KMS-11 (cell line): ENCODE measurements around the gene OPRM1.
"Not testable (repeated sequence)": the region's sequence is repeated elsewhere in the genome, so short reads cannot be mapped to it uniquely, and the experiment has no call there.

Source experiments
- H2AFZ ChIP-seq: fragments of 200-600 bp; sonication (generic); 2 replicates; pipeline ENCODE4 v1.6.1; 2016; ENCODE audit warnings: antibody characterized with exemption, mixed run types, low read depth
- H3K27ac ChIP-seq: fragments of 200-600 bp; sonication (generic); 2 replicates; pipeline ENCODE4 v1.6.1; 2016; ENCODE audit warnings: mild to moderate bottlenecking, mixed run types
- H3K27me3 ChIP-seq: fragments of 200-600 bp; sonication (generic); 2 replicates; pipeline ENCODE4 v1.6.1; 2017; ENCODE audit warnings: mild to moderate bottlenecking, low read depth, mixed run types, moderate library complexity; ENCODE audit not compliant: insufficient read depth
- H3K36me3 ChIP-seq: fragments of 200-600 bp; sonication (generic); 2 replicates; pipeline ENCODE4 v1.6.1; 2017; ENCODE audit warnings: mild to moderate bottlenecking, mixed run types; ENCODE audit not compliant: insufficient read depth
- H3K4me1 ChIP-seq: fragments of 200-600 bp; sonication (generic); 2 replicates; pipeline ENCODE4 v1.6.1; 2016; ENCODE audit warnings: mild to moderate bottlenecking, low read depth, mixed run types; ENCODE audit not compliant: poor library complexity, severe bottlenecking
- H3K4me2 ChIP-seq: fragments of 200-600 bp; sonication (generic); 2 replicates; pipeline ENCODE4 v1.7.0; 2016; ENCODE audit warnings: mild to moderate bottlenecking, mixed run types
- H3K4me3 ChIP-seq: fragments of 200-600 bp; sonication (generic); IDR thresholded peaks from 2 replicates; pipeline ENCODE4 v1.6.1; 2017; ENCODE audit warnings: low read depth, low read length, mixed read lengths; ENCODE audit not compliant: insufficient read depth
- H3K79me2 ChIP-seq: fragments of 200-600 bp; sonication (generic); 2 replicates; pipeline ENCODE4 v1.6.1; 2016; ENCODE audit warnings: low read depth, mixed run types; ENCODE audit not compliant: insufficient read depth
- H3K9ac ChIP-seq: fragments of 200-600 bp; sonication (generic); 2 replicates; pipeline ENCODE4 v1.6.1; 2016; ENCODE audit warnings: mild to moderate bottlenecking, mixed run types
- H4K20me1 ChIP-seq: fragments of 200-600 bp; sonication (generic); 2 replicates; pipeline ENCODE4 v1.6.1; 2016; ENCODE audit warnings: mild to moderate bottlenecking, mixed run types; ENCODE audit not compliant: insufficient read depth
- TF ChIP-seq, protein P1 (sequence below): fragments of 200-600 bp; sonication (generic); conservative IDR thresholded peaks from 2 replicates; pipeline ENCODE4 v1.6.1; 2017; ENCODE audit warnings: low read depth, mild to moderate bottlenecking, antibody characterized with exemption, low read length, moderate library complexity, mixed read lengths

Gene OPRM1

DNA sequence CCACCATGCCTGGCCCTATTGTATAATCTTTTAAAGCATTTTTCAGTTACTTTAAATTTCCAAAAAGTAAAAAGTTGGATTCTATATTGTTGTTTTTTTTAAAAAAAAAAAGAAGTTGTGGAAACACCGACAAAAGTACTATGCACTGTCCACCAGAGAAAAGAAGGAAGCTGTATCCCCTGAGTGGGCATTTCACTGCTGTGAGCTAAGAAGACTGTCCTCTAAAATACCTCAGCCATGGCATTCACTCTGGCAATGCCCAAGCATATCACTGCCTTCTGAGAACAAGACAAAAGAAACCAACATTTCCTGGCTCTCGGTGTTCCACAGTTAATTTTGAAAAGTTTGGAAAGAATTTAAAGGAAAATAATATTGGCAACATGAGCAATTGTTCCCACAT lies 199.8 kb downstream of the OPRM1 start:
- Histone ChIP-seq H3K4me2 (no peak overlapping the region), H2AFZ (no peak overlapping the region), H3K27ac (no peak overlapping the region), H3K36me3 (no peaks in the 10 kb centered on the region), H3K79me2 (no peaks in the 10 kb centered on the region), H3K9ac (no peak overlapping the region), H3K4me3 (no peak overlapping the region), H3K27me3 (no peaks in the 10 kb centered on the region), H3K4me1 (no peaks in the 10 kb centered on the region), H4K20me1 (no peaks in the 10 kb centered on the region)
- TF ChIP-seq, protein P1, sequence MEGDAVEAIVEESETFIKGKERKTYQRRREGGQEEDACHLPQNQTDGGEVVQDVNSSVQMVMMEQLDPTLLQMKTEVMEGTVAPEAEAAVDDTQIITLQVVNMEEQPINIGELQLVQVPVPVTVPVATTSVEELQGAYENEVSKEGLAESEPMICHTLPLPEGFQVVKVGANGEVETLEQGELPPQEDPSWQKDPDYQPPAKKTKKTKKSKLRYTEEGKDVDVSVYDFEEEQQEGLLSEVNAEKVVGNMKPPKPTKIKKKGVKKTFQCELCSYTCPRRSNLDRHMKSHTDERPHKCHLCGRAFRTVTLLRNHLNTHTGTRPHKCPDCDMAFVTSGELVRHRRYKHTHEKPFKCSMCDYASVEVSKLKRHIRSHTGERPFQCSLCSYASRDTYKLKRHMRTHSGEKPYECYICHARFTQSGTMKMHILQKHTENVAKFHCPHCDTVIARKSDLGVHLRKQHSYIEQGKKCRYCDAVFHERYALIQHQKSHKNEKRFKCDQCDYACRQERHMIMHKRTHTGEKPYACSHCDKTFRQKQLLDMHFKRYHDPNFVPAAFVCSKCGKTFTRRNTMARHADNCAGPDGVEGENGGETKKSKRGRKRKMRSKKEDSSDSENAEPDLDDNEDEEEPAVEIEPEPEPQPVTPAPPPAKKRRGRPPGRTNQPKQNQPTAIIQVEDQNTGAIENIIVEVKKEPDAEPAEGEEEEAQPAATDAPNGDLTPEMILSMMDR = no peak

DNA sequence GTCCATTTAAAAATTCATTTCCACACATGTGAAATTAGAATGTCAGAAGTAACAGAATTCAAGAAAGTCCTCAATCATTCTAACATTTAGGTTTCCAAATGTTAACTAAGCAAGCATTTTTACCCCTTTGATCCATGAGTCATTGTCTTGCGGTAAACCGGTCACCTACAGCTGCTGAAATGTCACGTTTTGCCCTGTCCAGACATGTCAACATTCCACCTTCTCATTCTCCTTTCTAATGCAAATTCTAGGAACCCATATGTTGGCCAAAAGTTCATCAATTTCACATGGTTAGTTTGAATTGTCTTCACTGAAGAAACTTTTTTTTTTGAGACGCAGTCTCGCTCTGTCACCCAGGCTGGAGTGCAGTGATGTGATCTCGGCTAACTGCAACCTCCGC lies 200.4 kb downstream of the OPRM1 start:
- TF ChIP-seq, protein P1 = no peak
- Histone ChIP-seq H3K4me1 (no peaks in the 10 kb centered on the region), H3K36me3 (no peaks in the 10 kb centered on the region), H4K20me1 (no peaks in the 10 kb centered on the region), H3K9ac (no peak overlapping the region), H3K4me3 (no peak overlapping the region), H3K27ac (no peak overlapping the region), H2AFZ (no peak overlapping the region), H3K4me2 (no peak overlapping the region), H3K79me2 (no peaks in the 10 kb centered on the region), H3K27me3 (no peaks in the 10 kb centered on the region)

DNA sequence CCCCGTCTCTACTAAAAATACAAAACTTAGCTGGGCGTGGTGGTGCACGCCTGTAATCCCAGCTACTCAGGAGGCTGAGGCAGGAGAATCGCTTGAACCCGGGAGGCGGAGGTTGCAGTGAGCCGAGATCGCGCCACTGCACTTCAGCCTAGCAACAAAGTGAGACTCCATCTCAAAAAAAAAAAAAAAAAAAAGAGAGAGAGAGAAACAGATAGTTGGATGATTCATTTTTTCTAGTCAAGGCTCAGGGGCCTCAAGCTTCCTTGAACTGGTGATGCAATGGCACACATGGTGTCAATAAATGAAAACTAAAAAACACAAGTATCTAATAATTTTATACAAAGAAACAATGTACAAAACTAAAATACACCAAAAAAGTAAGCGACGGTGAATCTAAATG lies 202.0 kb downstream of the OPRM1 start:
- H3K4me1 ChIP-seq, H3K4me3 ChIP-seq, H3K27me3 ChIP-seq, H3K36me3 ChIP-seq, H3K27ac ChIP-seq, H4K20me1 ChIP-seq, H3K9ac ChIP-seq, H2AFZ ChIP-seq, H3K4me2 ChIP-seq, H3K79me2 ChIP-seq: not testable (repeated sequence)

DNA sequence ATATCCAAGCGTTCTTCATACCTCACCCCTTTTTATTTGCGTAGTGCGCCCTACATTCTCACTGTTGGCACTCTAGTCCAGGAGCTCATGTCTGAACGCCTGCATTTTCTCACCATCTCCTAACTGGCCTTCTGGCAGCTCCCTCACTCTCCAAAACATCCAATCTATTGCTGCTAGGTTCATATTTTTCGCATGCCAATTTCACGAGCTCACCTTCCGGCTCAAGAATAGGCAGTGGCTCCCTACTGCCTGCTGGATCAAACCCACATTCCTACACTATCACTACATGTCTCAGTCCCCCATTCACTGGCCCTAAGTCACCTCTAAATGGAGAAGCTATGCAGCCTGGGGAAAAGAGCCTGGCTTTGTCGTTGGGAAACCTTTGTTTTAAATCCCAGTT lies 202.5 kb downstream of the OPRM1 start:
- no peaks in the 10 kb centered on the region for H3K4me1 ChIP-seq
- no peaks in the 10 kb centered on the region for H3K36me3 ChIP-seq
- H3K9ac ChIP-seq = no peak overlapping the region
- H3K27me3 ChIP-seq = no peaks in the 10 kb centered on the region
- TF ChIP-seq, protein P1 = no peak
- H3K4me2 ChIP-seq = no peak overlapping the region
- H3K79me2 ChIP-seq = no peaks in the 10 kb centered on the region
- H3K4me3 ChIP-seq = no peak overlapping the region
- no peak overlapping the region for H3K27ac ChIP-seq
- no peak overlapping the region for H2AFZ ChIP-seq
- no peaks in the 10 kb centered on the region for H4K20me1 ChIP-seq

DNA sequence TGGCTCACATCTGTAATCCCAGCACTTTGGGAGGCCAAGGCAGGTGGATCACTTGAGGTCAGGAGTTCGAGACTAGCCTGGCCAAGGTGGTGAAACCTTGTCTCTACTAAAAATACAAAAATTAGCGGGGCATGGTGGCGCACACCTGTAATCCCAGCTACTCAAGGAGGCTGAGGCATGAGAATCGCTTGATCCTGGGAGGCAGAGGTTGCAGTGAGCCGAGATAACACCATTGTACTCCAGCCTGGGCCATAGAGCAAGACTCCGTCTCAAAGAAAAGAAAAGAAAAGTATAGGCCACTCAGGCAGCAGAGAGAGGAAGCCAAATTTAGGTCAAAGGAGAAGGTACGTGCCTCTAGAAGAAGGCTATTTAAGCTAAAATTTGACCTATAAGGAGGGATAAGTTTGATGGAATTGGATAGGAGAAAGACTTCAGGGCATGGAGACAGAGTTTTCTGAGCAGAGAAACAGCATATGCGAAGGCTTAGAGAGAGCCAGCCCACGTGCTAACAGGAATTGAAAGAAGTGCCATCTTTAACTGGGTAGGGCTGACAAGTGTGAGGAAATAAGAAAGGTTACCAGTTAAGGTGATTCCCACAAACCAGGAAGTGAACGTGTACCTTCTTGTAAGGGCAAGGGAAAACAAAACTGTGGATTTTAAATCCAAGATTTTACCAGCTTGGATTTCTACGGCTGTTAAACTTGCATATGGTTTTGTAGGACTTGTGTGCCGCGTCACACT lies 203.7 kb downstream of the OPRM1 start:
- H2AFZ ChIP-seq = no peak overlapping the region
- no peak overlapping the region for H3K4me3 ChIP-seq
- TF ChIP-seq, protein P1 = no peak
- H3K4me1 ChIP-seq = no peaks in the 10 kb centered on the region
- H3K79me2 ChIP-seq = no peaks in the 10 kb centered on the region
- no peaks in the 10 kb centered on the region for H4K20me1 ChIP-seq
- no peak overlapping the region for H3K4me2 ChIP-seq
- no peaks in the 10 kb centered on the region for H3K36me3 ChIP-seq
- no peak overlapping the region for H3K9ac ChIP-seq
- H3K27me3 ChIP-seq = no peaks in the 10 kb centered on the region
- H3K27ac ChIP-seq = no peak overlapping the region
